OCI-LY1 (cell line): Measurements from ENCODE around the gene GCG.

ENCODE experiments used
- H2AFZ ChIP-seq: fragments of 200-600 bp; sonication (generic), shearing (Covaris generic); 2 replicates; pipeline ENCODE4 v1.6.0; 2014; ENCODE audit warnings: antibody characterized with exemption, mild to moderate bottlenecking, low read length
- H3F3A ChIP-seq: fragments of 200-600 bp; sonication (generic), shearing (Covaris generic); 2 replicates; pipeline ENCODE4 v1.6.0; 2014; ENCODE audit warnings: mild to moderate bottlenecking, antibody characterized with exemption, low read length, moderate library complexity; ENCODE audit not compliant: insufficient read depth
- H3K27ac ChIP-seq: fragments of 200-600 bp; sonication (generic); 2 replicates; pipeline ENCODE4 v1.5.1; 2014; ENCODE audit warnings: low read length, mixed run types, mild to moderate bottlenecking, low read depth; ENCODE audit not compliant: poor library complexity, severe bottlenecking
- H3K27me3 ChIP-seq: fragments of 200-600 bp; sonication (generic); 2 replicates; pipeline ENCODE4 v1.6.0; 2014; ENCODE audit warnings: antibody characterized with exemption, mild to moderate bottlenecking, low read length, moderate library complexity; ENCODE audit not compliant: insufficient read depth
- H3K36me3 ChIP-seq: fragments of 200-600 bp; sonication (generic); 2 replicates; pipeline ENCODE4 v1.6.1; 2014; ENCODE audit warnings: mild to moderate bottlenecking, antibody characterized with exemption, low read length, moderate library complexity, mixed read lengths; ENCODE audit not compliant: insufficient read depth
- H3K4me1 ChIP-seq: fragments of 200-600 bp; sonication (generic); 2 replicates; pipeline ENCODE4 v1.5.1; 2014; ENCODE audit warnings: mild to moderate bottlenecking, low read length, moderate library complexity; ENCODE audit not compliant: insufficient read depth, severe bottlenecking
- H3K4me2 ChIP-seq: fragments of 200-600 bp; sonication (generic), shearing (Covaris generic); 2 replicates; pipeline ENCODE4 v1.6.1; 2014; ENCODE audit warnings: low read length
- H3K4me3 ChIP-seq: fragments of 200-600 bp; sonication (generic); 2 replicates; pipeline ENCODE4 v1.5.1; 2014; ENCODE audit warnings: low read length, low read depth, mild to moderate bottlenecking, mixed read lengths; ENCODE audit not compliant: poor library complexity, severe bottlenecking
- H3K79me2 ChIP-seq: fragments of 200-600 bp; shearing (Covaris generic); 2 replicates; pipeline ENCODE4 v1.6.1; 2016; ENCODE audit warnings: mixed run types, low read length, mixed read lengths; ENCODE audit not compliant: insufficient read depth
- H3K9ac ChIP-seq: fragments of 200-600 bp; sonication (generic), shearing (Covaris generic); 2 replicates; pipeline ENCODE4 v1.6.1; 2014; ENCODE audit warnings: mild to moderate bottlenecking, low read length, mixed read lengths
- H3K9me2 ChIP-seq: fragments of 200-600 bp; sonication (generic), shearing (Covaris generic); 2 replicates; pipeline ENCODE4 v1.6.1; 2014; ENCODE audit warnings: low read depth, mild to moderate bottlenecking, low read length, mixed read lengths
- H3K9me3 ChIP-seq: fragments of 200-600 bp; shearing (Covaris generic); 2 replicates; pipeline ENCODE4 v1.6.1; 2014; ENCODE audit warnings: low read length, mixed read lengths
- H4K20me1 ChIP-seq: fragments of 200-600 bp; sonication (generic), shearing (Covaris generic); 2 replicates; pipeline ENCODE4 v1.6.0; 2016; ENCODE audit warnings: mild to moderate bottlenecking, low read length; ENCODE audit not compliant: insufficient read depth
- CTCF ChIP-seq: fragments of 200-600 bp; sonication (generic), shearing (Covaris generic); IDR thresholded peaks from 2 replicates; pipeline ENCODE4 v1.5.1; 2017; ENCODE audit warnings: mild to moderate bottlenecking, antibody characterized with exemption, low read length, moderate library complexity, mixed read lengths
- EZH2 ChIP-seq: fragments of 200-600 bp; sonication (generic), shearing (Covaris generic); IDR thresholded peaks from 2 replicates; pipeline ENCODE4 v1.8.0; 2017; ENCODE audit warnings: borderline replicate concordance, mixed run types, mild to moderate bottlenecking, antibody characterized with exemption, low read length, moderate library complexity, mixed read lengths

Gene GCG

GRCh38 chr2:162116352-162116751 is 35.7 kb downstream of the GCG start:
- H4K20me1 ChIP-seq, result no peaks in the 10 kb centered on the region
- H3K9me3 ChIP-seq, result no peaks in the 10 kb centered on the region
- H3K27me3 ChIP-seq, result no peaks in the 10 kb centered on the region
- H3K4me2 ChIP-seq, result no peak overlapping the region
- no peak overlapping the region for H3K4me3 ChIP-seq
- no peak for TF ChIP-seq EZH2
- TF ChIP-seq CTCF, result no peak
- no peak overlapping the region for H3K9ac ChIP-seq
- H2AFZ ChIP-seq, result no peak overlapping the region
- no peak overlapping the region for H3K27ac ChIP-seq
- H3K9me2 ChIP-seq, result no peaks in the 10 kb centered on the region
- no peaks in the 10 kb centered on the region for H3F3A ChIP-seq
- H3K4me1 ChIP-seq, result no peaks in the 10 kb centered on the region
- no peaks in the 10 kb centered on the region for H3K36me3 ChIP-seq
- no peaks in the 10 kb centered on the region for H3K79me2 ChIP-seq

- H3K9me2 ChIP-seq, result no peaks in the 10 kb centered on the region
- no peak overlapping the region for H3K4me3 ChIP-seq
- H2AFZ ChIP-seq, result no peak overlapping the region
- TF ChIP-seq CTCF (no peak), EZH2 (no peak)
- H3F3A ChIP-seq, result no peaks in the 10 kb centered on the region
- no peaks in the 10 kb centered on the region for H3K9me3 ChIP-seq
- no peak overlapping the region for H3K4me2 ChIP-seq
- no peaks in the 10 kb centered on the region for H3K79me2 ChIP-seq
- H3K4me1 ChIP-seq, result no peaks in the 10 kb centered on the region
- no peak overlapping the region for H3K27ac ChIP-seq
- H3K27me3 ChIP-seq, result no peaks in the 10 kb centered on the region
- no peaks in the 10 kb centered on the region for H4K20me1 ChIP-seq
- H3K36me3 ChIP-seq, result no peaks in the 10 kb centered on the region
- H3K9ac ChIP-seq, result no peak overlapping the region
Measured at GRCh38 chr2:162115076-162115475, 37.0 kb downstream of the GCG start.

GRCh38 chr2:162114271-162114670 is 37.8 kb downstream of the GCG start:
- no peaks in the 10 kb centered on the region for H4K20me1 ChIP-seq
- no peaks in the 10 kb centered on the region for H3K9me2 ChIP-seq
- H3K36me3 ChIP-seq, result no peaks in the 10 kb centered on the region
- H3K4me2 ChIP-seq, result no peak overlapping the region
- H3K27ac ChIP-seq, result no peak overlapping the region
- H3K4me3 ChIP-seq, result no peak overlapping the region
- H3K9me3 ChIP-seq, result no peaks in the 10 kb centered on the region
- TF ChIP-seq EZH2 (no peak), CTCF (no peak)
- no peak overlapping the region for H3K9ac ChIP-seq
- H3K27me3 ChIP-seq, result no peaks in the 10 kb centered on the region
- H2AFZ ChIP-seq, result no peak overlapping the region
- H3K79me2 ChIP-seq, result no peaks in the 10 kb centered on the region
- H3K4me1 ChIP-seq, result no peaks in the 10 kb centered on the region
- no peaks in the 10 kb centered on the region for H3F3A ChIP-seq
